OCI-M2 (cell line): ENCODE measurements around the gene FBLIM1.

Experiments
- DNase-seq: peaks from one replicate; lab custom pipeline; 2025; ENCODE audit not compliant: unreplicated experiment; lab: John Stamatoyannopoulos, UW

FBLIM1 gene

GRCh38 chr1:15765495-15766194 is 7.0 kb downstream of the FBLIM1 start:
- no peak for DNase-seq

- no peak for DNase-seq
Observed at GRCh38 chr1:15767941-15768340, 9.3 kb downstream of the FBLIM1 start.

- no peak for DNase-seq
Observed at GRCh38 chr1:15768388-15768787, 9.8 kb downstream of the FBLIM1 start.

- no peak for DNase-seq
Observed at GRCh38 chr1:15770313-15770962, 11.8 kb downstream of the FBLIM1 start.

- no peak for DNase-seq
Observed at GRCh38 chr1:15771836-15772515, 13.4 kb downstream of the FBLIM1 start.

- DNase-seq: no peak
Observed at GRCh38 chr1:15775706-15776105, 17.1 kb downstream of the FBLIM1 start.

GRCh38 chr1:15777909-15778707 is 19.5 kb downstream of the FBLIM1 start:
- no peak for DNase-seq

- DNase-seq: no peak
Observed at GRCh38 chr1:15785683-15786082, 27.1 kb downstream of the FBLIM1 start.

- DNase-seq: no peak
Observed at GRCh38 chr1:15786581-15786980, 28.0 kb downstream of the FBLIM1 start.

- no peak for DNase-seq
Observed at GRCh38 chr1:15788624-15789301, 30.2 kb downstream of the FBLIM1 start.

GRCh38 chr1:15796086-15796462 is 37.5 kb downstream of the FBLIM1 start:
- DNase-seq: no peak

- DNase-seq: no peak
Observed at GRCh38 chr1:15797614-15798390, 39.2 kb downstream of the FBLIM1 start.

GRCh38 chr1:15799004-15799867 is 40.6 kb downstream of the FBLIM1 start:
- DNase-seq: no peak

- DNase-seq: no peak
Observed at GRCh38 chr1:15799928-15800835, 41.6 kb downstream of the FBLIM1 start.

GRCh38 chr1:15802234-15802965 is 43.8 kb downstream of the FBLIM1 start:
- DNase-seq: no peak

GRCh38 chr1:15803380-15803779 is 44.8 kb downstream of the FBLIM1 start:
- no peak for DNase-seq

- no peak for DNase-seq
Observed at GRCh38 chr1:15804060-15804459, 45.5 kb downstream of the FBLIM1 start.
